ENCODE data around the gene RACGAP1.

Gene RACGAP1

DNA sequence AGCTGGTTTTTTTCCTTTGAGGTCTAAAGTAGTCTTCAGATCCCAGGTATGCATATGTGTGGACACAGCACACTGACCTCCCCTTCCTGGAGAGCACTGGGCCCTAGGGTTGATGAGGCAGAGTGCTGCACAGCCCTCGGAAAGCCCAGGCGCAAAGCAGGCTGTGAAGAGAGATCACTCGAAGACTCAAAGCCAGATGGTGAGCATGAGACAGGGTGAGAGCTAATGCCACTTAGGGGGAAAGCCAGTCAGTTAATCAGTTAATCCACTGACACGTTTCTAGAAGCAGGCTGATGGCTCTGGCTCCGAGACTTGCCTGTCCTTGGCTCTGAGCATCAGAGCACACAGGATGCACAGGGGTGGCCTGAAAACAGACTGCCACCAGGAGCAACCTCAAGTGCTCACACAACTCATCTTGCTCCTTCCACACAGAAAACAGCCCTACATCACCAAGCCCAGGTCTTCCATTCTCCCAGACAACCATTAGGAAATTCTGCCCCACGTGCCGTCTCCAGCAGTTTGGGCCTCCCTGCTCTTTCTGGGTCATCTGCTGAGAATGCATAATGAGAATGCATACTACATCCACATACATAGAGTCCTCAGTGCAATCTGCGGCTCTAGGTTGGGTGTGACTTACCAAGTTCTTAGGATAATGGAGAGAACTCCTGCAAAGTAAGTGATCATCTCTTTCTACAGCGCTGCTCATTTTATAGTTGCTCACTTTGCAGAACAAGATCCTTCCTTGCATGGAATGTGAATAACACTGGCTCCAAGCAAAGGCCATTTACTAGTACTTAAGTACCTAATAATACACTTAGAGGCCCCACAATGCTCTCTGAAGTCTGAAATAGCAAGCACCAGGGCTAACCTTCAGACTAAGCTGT is 40.6 kb downstream of the RACGAP1 start:
- DNase-seq: no peak

DNA sequence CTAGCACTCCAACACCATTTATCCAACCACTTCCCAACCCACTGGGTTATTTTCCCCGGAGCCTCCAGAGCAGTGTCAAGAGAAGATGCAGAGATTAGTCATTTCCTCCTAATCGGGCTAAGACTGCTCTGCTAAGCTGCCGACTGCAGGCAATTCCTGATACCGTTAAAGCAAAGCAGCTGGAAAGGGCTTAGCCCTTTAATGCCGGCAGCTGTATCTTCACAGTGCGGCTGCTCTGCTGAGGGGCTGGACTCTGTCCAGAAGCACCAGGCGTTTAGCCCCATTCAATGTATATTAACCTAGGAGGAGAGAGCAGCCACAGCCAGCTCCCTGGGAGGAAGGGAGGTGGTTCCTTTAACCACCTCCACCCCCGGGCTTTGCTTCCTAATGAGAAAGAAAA is 41.4 kb downstream of the RACGAP1 start:
- no peak for DNase-seq

DNA sequence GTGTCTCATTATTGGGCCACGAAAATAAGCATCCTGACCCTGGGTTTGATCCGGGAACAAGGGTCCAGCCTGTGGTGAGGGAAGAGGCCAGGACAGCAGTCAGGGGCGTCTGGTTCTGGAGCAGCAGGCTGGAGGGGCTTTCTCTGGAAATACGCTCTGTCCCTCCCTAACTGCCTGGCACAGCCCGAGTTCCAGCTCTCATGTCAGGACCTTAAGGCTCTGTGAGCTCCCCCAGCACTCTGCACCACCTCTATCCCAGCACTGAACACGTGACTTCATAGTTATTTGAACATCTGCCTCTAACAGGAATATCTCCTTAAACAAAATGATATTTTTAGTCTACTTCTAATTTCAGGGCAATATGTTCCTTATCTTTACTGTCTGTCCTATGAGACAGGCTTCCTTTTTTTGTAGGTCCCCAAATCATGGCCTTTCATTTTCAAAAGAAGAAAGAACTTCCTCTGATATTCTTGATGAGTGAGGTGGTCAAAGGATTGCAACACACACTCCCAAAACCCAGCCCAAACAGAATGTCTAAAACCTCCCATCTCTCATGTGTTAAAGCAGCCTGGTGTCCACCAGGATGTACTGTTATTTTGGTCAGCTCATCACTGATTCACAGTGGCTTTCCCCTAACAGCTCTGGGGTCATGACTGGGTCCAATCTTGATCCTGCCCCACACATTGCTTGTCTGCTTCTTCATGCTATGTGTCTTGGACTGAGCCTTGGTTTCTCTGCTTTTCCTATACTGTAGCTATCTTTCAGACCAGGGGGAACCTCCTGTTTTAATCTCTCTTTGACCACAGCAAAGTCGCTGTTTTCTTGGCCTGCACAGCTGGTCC is 42.8 kb downstream of the RACGAP1 start:
- no peak for DNase-seq

DNA sequence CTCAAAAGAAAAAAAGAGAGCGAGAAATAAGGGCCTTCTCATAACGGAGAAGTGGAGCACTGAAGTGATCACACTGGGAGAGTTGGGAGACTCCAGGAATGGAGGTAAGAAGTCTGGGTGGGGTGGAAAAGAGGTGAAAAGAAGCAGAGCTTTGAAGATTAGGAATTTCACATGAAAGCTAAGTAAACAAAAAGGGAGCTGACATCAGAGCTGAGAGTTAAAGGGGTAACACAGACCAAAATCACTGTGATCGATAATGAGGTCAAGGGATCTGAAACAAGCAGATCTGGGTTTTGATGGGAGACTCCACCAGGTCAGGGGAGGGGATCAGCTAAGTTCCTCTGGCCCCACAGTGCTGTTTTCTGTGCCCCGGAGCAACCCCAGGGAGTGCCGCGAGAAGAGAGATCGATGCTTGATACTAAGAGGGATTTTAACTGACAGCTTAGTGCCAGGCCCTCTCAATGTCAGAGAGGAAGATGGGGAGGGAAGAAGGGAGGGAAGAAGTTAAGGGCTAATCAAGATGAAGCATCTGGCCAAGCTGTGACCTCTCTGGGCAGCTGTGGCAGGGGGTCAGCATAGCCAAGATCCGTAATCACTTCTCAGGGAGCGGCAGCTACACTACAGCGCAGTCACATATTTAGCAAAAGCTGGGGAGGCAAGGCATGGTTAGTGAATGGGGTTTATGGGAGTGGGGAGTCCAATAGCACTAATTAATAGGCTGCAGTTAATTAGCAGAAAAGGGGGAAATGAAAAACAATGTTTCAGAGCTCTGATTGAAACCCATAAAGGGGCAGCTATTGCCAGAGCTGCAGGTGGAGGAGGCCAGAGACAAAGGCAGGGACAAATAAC is 44.6 kb downstream of the RACGAP1 start:
- no peak for DNase-seq

DNA sequence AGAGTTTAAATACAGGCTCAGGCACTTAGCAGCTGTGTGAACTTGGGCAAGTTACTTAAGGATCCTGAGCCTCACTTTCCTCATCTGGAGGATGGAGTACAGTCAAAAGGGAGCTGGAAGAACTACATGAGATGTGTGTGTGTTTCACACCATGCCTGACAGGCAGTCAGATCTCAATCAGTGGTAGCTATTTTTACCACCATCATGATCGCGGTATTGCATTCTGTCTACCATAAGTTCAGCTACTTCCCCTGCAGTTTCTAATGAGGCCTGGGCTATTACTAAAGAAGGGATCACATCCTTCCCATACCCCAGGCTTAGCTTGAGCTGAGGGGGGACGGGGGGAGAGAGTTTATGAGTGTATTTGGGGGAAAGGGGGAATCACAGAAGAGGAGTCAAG is 45.5 kb downstream of the RACGAP1 start:
- no peak for DNase-seq

DNA sequence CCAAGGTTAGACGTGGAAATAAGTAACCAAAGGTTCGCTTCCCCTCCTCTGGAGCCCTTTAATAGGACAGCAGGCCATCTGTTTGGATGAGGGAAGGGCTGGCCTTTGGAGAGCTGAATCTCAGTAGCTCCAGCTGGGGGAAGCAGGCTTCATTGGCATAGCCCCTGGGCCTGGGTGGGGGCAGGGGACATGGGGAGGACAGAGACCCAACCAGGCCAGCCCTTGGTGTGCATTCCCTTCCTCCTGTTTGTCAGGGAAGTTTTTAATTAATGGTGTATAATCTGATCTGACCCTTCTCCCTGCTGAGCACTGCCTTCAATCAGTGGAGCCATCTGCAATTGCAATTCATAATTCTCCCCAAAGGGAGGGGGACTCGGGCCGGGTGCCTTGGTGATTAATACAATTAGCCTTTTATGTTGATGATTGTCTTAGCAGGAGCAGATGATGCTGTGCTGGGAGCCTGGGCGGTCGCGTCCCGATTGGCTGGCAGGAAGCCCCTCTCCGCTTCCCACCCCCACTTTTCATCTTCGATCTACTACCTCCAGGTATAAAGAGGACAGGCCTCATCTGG is 46.2 kb downstream of the RACGAP1 start:
- DNase-seq: no peak

DNA sequence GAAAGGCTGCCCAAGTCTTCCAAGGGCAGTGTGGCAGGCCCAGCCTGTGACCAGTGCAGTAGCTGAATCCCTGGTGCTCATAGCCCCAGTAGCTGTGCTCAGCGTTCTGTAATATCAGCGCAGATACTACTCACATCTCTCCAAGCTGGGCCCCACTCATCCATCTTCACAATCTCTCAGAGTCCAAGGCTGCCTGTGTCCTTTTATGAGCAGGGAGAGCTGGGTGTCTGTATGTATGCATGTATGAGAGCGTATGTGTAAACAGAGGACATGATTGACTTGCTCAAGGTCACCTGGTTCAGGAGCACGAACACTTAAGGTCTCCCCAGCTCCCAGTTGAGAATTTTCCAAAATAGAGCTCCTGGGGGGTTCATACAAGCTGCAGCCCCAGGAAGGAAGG is 47.2 kb downstream of the RACGAP1 start:
- no peak for DNase-seq

DNA sequence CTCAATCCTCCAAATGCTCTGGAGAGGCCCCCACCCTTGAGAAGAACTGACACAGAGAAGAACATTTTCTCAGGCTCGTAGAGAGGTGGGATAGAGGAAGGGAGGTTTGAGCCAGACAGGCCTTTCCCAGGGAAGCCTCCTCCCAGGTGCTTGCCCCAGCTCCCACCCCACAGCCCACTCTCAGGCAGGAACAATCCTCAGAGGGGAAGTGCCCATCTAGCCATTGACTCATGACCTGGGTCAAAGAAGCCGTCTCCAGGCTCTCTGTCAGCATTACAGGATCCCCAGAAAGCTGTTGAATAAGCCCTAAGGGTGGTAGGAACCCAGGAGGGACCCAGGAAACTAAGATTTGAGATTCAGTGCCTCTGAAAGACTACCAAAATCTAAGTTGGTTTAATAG is 48.7 kb downstream of the RACGAP1 start:
- no peak for DNase-seq

DNA sequence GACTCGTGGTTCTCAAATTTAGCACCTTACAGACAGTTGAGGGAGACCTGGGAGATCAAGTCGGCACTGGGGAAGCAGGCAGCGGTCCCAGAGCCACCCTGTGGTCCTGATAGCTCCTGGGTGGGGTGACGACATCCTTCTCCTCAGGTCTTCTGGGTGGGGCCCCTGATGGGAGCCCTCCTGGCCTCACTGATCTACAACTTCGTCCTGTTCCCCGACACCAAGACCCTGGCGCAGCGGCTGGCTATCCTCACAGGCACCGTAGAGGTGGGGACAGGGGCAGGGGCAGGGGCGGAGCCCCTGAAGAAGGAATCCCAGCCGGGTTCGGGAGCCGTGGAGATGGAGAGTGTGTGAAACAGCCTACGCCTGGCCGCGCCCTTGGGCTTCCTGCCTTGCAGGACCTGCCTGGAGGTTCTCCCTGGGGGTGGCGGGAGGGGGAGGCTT is 50.0 kb downstream of the RACGAP1 start:
- DNase-seq: no peak

DNA sequence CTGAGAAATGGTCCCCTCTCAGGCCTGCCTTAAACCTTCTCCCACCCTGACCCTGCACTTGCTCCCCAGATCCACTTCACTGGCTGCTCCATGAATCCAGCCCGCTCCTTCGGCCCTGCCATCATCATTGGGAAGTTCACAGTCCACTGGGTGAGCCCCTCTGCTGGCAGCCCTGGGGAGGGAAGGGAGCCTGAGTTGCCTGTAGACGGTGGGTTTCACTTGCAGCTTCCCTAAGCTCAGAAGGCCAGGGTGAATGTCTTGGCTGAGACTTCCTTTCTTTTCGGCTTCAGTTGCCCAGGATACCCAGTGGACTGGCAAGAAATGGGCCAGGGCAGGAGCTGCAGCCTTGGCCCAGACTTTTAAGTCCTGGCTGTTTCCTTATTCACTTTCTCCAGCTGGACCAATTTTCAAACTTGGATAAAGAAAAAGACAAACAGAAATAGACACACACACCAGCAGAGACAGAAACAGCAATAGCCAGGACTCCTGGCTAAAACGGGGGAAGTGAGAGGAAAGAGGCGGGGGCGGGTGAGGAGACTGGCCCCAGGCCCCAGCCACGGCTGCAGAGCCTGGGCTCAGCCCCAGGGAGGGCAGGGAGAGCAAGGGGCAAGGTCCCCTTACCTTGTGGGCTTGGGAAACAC is 50.5 kb downstream of the RACGAP1 start:
- no peak for DNase-seq

DNA sequence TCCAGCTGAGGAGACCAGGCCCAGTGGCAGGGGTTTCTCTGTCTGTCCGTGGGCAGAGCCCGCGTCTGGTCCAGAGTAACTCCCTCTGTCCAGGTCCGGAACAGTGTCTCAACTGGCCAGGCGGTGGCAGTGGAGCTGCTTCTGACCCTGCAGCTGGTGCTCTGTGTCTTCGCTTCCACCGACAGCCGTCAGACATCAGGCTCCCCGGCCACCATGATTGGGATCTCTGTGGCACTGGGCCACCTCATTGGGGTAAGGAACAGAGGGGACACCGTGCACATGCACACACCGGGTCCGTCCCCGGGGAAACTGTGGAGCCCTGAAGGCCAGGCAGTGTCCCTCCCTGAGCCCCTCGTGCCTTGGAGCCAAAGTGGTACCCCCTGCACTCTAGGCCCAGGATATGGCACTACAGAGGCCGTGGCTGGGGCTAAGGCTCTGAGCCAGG is 51.0 kb downstream of the RACGAP1 start:
- DNase-seq: no peak

DNA sequence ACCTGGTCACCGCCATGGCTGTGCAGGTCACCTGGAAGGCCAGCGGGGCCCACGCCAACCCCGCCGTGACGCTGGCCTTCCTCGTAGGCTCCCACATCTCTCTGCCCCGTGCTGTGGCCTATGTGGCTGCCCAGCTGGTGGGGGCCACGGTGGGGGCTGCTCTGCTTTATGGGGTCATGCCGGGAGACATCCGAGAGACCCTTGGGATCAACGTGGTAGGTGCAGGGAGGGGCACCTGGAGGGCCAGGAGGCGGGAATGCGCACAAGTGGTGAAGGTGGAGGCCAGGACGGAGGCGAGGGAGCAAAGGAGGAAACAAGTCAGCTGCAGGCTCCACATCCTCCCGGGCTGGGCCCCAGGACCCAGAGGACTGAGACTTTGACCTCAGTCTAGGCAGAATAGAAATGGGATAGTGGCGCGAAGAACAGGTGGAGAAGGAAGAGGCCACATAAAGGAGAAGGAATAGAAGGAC is 51.9 kb downstream of the RACGAP1 start:
- DNase-seq: no peak

DNA sequence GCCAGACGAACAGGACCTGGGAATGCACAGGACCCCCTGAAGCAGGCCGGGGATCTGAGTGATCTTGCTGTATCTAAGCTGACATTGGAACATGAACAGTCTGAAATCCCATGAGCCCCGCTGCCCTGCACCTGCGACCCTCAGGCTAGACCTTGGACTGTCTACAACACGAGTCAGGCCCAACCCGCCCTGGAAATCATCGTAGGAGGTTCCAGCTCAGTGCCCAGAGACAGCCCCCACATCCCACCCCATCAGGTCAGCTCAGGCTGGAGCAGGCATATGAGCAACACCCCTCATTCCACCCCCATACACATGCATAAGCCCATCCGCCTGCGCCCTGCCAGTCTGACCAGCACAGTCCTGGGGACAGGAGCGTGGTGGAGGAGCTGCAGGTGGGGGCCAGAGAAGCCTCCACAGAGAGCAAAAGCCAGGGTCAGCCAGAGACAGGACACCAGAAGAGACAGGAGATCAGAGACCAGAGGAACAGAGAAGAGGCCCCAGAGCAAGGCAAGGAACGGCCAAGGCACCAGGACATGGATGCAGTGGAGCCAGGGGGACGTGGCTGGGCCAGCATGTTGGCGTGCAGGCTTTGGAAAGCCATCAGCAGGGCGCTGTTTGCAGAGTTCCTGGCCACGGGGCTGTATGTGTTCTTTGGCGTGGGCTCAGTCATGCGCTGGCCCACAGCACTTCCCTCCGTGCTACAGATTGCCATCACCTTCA is 52.5 kb downstream of the RACGAP1 start, which contains the start of gene AQP6:
Gene AQP6 (plus strand): TSS at position 307 of the 720 bp plus-strand sequence. CDS start 227 bp downstream, at position 534.
- no peak for DNase-seq

DNA sequence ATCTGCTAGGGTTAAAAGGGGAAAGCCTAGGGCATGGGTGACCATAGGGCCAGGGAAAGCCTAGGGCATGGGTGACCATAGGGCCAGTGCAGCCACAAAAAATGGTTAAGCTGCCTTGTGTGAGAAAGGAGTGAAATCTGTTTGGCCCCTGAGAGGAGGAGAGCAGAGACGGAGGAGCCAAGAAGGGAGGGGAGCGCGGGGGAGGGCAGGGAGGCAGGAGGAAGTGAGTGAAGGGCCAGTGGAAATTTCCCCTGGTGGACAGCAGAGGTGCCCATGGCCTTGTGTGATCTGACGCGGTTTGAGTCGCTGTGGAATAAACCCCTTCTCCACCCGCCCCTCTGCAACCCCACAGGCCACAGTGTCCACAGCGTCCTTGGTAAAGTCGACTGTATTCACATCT is 53.2 kb downstream of the RACGAP1 start:
- DNase-seq: no peak

DNA sequence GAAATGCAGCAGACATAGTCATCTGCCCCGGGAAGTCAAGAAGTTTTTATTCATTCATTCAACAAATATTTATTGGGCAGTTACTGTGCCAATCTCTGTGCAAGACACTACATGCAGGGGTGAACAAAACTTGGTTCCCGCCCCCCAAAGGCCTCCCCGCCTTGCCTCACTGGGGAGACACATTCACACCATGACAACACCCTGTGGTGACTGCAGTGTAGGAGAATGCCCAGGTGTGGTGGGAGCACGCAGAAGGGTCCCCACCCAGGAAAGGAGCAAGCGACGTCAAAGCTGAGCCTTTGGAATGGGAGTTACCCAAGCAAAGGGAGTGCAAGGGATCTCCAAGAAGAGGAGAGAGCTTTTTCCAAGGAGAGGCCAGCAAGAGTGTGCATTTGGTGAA is 54.2 kb downstream of the RACGAP1 start:
- DNase-seq: no peak

DNA sequence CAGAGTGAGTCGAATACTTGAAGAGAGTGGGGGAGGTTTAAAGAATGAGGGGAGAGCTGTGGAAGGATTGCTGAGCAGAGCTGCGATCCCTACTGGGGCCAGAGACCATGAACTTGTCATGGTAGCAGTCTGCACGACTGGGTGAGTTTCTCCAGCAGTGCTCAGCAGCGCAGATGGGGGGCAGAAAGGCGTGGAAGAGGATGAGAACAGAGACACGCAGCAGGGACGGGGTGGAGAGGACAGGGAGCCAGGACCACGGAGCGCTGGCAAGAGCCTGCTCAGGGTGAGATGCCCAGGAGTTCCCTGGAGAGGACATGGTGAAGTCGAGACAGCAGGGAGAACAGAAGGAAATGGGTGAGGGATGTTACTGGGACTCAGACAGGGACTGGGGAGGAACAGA is 54.6 kb downstream of the RACGAP1 start:
- no peak for DNase-seq

DNA sequence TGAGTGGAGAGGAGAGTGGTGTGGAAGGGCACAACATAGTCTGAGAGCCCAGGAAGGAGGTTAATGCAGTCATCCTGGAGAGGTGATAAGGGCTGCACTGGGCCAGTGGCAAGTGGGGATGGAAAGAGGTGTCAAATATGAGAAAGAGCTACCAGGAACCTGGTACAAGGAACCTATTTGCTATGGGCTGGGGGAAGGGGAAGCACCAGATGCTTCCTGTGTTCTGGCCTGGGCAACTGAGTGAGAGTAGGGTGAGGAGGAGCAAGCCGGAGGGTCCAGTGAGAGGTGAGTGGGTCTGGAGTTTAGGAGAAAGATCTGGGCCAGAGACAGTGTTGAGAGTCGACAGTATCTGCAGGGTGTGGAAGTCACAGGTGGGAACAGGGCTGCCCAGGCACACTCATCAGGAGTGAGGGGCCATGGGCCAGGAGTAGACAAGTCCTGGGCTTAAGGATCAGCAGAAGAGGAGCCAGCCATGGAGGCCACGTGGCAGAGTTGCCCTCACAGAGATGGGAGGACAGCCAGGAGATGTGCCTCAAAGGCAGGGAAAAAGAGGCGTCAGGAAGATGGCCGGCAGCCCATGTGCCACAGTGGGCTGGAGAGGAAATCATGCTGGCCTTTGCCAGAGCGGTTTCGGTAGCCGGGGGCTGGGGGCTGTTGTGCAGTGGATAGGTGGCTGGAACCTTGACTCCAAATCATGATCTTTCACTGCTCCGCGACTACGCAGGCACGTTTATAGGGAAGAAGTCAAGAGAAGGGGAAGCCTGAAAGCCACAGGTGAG is 55.5 kb downstream of the RACGAP1 start:
- no peak for DNase-seq

DNA sequence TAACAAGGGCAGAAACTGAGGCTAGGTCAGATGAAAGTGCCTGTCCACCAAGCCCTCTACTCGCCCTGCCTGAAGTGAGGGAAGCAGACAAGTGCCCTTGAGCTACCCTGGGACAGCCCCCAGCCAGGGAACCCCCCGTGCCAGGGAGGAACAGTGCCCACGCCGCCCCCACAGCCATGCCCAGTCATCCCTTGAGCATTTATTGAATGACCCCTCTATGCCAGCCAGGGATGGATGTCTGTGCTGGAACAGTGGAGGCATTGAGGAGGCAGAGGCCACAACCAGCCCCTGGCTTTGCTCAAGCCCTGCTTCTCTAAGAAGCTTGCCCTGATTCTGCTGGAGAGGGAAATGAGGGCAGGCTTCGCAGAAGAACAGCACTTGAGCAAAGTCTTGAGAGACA is 56.3 kb downstream of the RACGAP1 start:
- DNase-seq: no peak

DNA sequence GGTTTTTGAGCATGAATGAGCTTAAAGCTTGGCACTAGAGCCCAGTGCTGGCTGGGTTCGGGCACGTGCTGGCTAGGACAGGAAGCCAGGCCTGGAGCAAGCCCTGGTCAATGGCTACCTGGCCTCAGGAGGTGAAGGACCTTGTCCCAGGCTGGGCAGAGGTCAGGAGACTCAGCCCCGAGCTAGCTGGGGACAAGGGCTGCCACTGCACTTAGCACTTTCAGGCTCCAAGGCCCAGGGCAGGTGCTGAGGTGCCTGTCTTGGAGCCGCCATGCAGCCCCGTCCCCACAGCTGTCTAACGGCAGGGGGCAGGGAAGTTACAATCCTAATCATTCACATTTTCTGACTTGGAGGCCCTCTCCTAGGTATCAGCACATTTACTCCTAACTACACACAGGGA is 56.8 kb downstream of the RACGAP1 start:
- DNase-seq: no peak

DNA sequence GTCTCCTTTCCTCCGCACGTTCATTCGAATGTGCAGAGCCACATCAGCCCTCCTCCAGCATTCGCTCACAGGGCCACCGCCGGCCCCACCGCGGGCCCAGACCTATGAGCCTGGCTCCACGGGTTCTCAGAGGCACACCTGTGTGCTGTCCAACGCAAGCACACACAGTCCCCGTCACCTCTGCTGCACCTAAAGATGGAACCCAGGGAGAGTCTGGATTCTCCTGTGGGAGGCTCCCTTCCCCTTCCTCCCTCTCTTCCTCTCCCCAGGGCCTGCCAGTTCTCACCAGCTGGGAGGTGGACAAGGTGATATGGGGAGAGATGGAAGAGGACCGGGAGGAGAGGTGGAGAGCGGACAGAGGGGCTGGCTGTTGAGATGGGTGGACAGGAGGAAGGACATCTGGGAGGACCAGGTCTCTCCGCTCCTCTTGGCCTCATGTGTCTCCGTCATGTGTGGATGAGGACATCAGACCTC is 57.5 kb downstream of the RACGAP1 start:
- no peak for DNase-seq

All from cerebellar nuclear complex (tissue), 1 donor.